HG02759 (cell line): Measurements from ENCODE around the gene DOLPP1.

ENCODE experiments used
- ATAC-seq: cut with Tn5 transposase; IDR thresholded peaks from one replicate; pipeline ENCODE4 v1.9.1; 2021; ENCODE audit warnings: mild to moderate bottlenecking, moderate library complexity; ENCODE audit not compliant: unreplicated experiment

Gene DOLPP1

DNA sequence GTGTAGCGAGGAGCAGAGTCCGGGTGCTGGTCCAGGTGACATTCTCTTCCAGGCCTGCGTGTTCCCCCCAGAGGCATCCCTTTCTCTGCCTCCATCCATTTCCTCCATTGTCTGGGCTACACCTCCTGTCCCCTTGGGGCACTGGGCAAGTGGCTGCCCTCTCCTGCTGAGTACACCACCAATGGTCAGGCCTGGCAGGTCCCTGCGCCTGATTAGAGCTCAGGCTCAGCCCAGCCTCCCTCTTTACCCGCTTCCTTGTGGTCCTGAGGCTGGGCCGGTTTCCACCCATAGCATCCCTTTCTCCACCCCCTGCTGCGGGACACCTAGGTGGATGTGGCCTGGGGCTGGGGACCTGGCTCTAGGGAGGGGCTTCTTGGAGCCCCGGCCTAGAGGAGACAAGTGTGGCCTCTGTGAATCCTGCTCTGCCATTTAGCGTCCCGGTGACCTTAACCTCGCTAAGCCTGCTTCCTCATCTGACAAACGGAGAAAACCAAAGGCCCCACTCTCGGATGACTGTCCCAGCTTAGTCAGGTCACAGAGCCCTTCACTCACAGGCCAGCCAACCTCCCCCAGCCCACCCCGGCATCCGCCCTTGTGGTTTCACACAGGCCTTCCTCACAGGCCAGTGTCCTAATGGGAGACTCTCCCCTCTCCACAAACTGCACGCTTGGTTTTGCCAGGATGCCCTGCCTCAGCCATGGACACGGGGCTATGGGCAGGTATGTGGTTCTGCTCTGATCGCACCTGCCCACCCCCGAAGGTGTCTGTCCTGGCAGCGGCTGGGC, 12.9 kb downstream of the DOLPP1 start:
- ATAC-seq, result no peak

DNA sequence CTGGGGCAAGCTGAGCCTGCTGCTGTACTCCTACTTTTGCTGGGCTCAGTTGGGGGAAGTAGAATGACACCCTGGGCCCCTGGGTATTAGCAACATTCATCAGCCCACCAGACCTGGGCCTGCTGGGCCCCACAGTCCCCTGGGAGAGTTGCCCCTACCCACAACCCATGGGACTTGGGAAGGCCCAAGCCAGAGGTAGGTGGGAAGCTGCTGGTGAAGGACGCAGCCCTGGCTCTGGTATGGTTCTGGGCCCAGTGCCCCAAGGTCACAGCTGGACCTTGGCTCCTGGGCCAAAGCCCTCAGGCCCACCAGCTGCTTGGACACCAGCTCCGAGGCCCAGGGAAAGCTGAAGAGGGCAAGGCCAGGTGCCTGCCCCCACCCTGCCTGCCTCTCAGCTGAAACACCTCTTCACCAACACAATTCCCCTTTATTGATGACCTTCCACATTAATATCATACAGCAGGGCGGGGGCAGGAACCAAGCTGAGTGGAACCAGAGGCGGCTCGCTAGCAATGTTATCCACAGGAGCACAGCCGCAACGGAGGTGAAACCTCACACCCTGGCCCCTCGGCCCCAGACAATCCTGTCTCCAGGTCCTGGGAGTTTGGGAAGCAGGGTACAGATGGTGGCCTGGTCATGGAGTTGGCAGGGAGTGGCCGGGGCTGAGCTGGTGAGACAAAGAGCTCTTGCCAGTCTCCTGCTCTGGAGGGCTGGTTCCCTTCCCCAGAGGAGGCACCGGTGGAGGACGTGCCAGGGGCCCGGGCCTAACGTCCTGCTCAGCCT, 13.7 kb downstream of the DOLPP1 start:
- ATAC-seq, result no peak

DNA sequence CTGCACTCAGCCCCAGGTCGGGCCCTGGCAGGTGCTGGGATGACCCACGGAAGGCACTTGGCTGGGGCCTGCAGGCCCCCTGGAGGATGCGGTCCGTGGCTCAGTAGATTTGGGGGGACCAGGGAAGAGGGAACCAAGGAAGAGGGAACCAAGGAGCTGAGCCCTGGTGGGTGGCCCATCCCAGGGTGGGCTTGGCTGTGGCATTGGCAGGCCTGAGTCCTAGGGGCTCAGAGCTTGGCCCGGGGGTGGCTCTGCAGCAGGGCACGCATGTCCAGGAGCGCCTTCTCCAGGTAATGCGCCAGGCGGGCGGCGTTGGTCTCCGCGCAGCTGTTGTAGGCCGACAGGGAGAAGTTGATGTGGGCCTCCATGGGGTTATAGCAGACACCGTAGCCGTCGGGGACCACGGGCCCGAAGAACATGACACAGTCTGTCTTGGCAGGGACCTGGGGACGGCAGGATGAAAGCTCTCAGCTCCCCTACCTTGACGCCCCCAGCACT, 14.3 kb downstream of the DOLPP1 start:
- ATAC-seq, result no peak

DNA sequence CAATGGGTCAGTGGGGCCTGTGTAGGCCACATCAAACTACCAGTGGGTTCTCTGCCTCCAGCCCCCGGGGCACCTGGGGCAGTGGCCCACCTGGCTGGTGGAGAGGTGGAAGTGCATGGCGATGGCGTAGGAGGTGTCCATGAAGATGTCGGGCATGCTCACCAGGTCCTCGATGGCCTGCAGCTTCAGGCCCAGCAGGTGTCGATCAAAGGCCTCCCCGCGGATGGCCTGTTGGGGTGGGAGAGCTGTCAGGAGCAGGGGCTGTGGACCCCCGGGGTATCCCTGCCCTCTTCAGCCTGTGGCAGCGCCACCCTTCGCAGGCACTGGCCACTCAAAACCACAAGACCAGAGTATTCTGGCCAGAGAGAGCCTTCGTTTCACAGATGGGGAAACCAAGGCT, 15.0 kb downstream of the DOLPP1 start:
- no peak for ATAC-seq

DNA sequence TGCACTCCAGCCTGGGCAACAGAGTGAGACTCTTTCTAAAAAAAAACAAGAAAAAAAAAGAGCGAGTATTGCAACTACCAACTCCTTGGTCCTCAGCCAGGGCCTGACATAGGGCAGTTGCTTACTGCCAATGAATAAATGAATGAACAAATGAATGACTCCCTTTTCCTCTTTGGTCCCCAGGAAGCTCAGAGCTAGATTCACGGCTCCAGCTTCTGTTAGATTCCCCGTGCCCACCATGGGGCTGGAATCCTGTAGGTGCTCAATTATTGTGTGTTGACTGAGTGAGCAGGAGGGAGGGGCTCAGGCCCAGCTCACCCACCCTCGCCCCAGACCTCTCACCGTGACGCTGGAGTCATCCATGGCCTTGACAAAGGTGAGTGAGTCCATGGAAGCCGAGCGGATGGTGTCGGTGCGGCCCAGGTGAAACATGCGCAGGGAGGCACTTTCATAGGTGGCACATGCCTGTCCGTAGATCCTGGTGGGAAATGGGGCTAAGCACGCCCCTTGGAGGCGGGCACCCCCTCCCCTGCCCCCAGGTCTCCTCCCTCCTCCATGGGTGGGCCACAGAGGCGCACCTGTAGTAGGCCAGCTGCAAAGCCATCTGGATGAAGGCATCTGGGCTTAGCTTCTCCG, 16.9 kb downstream of the DOLPP1 start:
- ATAC-seq, result no peak

DNA sequence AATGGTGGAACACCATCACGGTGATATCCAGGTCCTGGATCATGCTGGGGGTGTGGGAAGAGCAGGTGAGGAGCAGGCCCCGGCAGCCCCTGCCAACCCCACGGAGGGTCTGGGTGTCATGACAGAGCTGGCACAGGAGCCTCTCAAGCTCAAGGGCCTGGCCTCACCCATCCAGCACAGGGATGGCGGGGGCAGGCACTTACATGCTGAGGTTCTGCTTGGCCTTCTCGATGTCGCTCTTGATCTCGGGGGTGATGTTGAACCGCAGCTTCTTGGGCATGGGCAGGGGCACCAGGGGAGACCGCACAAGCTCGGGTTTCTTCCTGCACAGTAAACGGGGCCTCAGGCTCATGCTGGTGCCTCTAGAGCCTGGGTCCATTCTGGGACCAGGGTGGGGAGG, 17.4 kb downstream of the DOLPP1 start:
- no peak for ATAC-seq

DNA sequence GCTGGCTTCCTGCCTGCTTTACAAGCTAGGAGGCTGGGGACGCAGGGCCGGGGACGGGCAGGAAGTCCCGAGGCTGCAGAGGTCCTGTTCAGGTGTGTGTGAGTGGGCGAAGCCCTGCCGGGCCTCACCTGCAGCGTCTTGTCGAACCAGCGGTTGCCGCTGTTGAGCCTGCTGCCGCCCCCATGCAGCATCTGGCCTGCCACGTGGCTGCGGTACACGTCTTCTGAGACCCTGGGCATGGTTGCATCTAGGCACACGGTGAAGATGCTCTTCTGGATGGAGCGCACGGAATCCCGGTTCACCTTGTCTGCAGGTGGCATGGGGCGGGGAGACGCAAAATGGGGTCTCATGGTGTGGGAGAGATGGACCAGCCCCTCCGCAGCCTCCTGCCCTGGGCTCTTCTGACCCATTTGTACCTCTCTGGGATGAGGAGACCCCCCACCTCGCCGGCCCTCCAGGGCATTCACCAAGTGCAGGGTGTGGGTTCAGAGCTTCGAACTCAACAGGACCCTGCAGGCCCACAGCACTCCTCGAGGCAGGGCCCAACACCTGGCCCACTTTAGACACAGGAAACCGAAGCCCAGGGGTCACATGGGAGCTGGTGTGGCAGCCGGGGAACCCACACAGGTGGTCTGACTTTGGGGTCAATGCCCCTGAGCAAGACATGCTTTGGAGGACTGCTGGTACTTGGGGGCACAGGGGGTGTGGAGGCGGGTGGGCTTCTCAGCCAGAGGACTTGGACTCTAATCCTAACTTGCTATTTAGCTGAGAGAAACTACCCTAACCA, 19.7 kb downstream of the DOLPP1 start:
- ATAC-seq, result no peak

DNA sequence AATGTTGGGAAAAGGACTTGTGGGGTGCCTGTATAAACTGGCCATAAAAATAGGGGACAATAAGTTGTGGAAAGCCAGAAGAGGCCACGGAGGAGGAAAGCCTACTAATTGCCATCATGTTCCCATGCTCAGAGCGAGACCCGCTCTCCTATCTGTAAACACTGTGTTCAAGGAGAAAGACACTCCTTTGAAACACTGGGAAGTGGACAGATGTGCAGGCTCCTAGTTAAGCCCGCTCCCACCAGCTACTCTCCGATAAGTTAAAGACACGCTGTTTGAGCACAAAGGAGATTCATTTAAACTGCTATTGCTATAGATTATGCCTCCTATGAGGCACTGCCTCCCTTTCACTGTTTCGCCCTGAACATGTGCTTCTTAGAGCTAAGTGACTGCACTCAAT, 20.4 kb downstream of the DOLPP1 start:
- no peak for ATAC-seq

DNA sequence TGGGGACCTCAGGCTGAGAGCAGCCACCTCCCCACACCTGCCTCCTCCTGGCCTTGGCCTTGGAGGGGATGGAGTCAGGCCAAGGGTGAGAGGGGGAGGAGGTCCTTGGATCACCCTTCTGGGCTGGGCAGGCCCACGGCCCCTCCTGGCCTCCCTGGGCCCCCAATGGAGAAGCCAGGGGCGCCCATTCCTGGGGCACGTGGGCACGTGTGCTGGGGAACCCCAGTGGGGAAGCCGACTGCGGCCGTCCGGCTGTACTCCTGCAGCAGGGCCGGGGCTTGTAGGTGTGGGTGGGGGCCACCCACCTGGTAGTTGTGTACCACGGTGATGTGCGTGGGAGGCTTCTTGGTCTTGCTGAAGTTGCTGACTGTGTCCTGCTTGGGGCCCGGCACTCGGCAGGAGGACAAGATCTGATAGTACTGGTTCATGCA, 21.2 kb downstream of the DOLPP1 start:
- ATAC-seq, result no peak

DNA sequence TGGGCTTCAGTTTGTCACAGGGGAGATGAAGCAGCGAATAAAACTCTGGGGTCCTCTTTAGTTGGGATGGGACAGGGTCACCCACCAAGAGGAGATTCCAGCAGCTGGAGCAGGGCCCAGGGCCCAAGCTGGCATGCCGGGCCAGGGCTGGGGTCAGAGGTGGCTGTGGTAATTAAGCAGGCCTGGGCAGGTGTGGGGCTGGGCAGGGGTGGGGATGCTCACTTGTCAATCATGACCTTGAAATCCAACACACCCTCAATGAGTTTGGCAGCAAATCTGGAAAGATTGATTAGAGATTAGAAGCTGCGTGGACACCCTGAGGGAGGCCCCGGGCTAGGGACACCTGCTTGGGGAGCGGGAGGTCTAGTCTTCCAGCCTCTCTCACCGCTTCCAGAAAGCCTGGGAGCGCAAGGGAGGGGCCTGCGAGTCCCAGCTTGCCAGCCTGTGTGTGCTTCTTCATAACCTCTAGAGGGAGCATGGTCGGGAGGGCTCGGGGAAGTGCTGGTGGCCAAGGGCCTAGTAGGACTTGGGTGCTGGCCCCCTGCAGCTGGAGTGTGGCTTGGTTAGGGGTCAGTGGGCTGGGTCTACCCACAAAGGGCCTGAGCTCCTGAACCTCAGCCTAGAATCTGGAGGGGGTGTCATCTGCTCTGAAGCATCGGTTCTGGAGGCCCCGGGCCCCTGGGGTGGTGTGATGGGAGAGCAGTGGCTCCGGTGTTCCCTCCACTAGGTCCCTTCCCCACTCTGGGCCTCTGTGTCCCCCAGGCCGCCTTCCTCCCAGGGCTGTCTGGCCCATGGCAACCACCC, 22.1 kb downstream of the DOLPP1 start:
- no peak for ATAC-seq

DNA sequence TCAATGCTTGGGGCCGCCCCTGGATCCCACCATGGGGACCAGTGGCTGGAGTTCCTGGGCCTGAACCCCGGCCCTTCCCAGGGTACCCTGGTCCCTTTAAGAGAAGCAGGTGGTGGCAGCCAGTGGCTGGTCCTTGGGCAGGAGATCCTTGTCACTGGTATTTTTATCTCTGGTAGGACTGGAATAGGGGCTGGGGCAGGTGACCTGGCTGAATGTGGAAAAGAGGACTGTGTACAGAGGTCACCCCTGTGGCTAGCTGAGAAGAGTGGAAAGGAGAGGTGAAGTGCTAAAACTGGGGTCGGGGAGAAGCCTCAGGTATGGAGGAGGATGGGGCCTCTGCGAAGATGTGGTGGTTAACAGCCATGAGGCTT, 22.7 kb downstream of the DOLPP1 start:
- ATAC-seq, result no peak

DNA sequence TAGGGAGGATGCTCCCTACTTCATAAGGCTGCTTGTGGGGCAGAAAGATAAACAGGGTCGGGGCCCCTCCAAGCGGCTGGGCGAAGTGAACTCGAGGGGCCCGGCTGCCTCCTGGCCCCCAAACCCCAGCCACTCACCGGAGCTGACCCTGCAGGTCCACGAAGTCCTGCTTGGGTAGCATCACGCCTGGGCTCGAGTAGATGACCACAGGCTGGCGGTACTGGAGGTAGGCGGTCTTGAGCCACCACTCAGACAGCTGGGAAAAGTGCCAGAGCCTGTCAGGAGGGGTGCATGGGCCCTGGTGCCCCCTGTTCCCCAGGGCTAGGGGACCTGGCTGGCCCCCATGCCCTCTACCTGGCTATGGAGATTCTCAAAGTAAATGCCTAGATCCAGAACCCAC, 23.1 kb downstream of the DOLPP1 start:
- no peak for ATAC-seq

DNA sequence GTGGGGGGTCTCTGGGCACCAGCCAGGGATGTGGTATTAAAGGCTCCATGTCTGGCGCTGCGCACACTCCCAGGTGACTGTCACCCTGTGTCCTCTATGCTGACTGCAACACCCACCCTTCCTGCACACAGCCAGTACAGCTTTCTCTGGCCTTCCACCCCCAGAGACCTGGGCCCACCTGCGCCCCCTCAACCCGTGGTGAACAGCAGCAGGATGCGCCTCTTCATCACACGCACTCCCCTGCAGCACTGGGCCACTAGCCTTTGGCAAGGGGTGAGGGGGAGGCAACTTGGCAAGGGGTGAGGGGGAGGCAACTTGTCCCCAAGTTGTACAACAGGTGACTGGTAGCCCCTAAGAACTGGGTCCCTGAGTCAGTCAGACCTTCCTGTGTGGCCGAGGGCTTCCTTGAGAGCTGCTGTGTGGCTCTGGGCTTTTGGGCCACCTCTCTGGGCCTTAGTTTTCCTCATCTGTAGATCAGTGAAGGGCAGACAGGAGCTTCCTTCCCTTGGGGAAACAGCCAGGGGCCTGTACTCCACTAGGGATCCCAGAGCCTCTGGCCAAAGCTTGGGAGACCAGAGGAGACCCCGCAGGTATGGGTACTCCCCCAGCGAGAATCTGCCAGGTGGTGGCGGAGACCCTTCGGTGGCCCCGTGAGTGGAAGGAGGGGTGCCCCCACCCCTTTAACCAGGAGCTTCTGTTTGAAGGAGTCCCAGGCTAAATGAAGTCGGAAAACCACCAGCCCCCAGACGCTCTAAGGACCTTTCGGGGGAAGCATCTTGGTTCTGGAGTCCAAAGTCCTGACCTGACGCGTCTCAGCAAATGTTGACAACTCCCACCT, 25.2 kb downstream of the DOLPP1 start:
- ATAC-seq, result no peak

DNA sequence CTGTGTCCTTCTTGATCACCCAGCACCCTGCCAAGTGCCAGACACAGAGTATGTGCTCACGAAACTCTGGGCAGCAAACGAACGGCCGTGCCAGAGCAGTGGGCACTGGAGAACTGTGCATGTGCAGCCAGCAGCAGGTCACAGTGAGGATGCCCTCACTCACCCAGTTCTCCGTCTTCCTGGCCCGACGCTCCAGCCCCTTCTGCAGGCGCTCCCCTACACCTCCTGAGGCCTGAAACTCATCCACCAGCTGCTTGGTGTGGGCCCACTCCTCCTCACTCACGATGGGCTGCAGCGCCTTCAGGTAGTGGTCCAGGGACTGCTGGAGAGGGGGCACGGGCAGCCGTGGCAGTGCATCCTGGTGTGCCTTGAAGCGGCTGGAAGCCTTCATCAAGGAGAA, 26.7 kb downstream of the DOLPP1 start:
- no peak for ATAC-seq

DNA sequence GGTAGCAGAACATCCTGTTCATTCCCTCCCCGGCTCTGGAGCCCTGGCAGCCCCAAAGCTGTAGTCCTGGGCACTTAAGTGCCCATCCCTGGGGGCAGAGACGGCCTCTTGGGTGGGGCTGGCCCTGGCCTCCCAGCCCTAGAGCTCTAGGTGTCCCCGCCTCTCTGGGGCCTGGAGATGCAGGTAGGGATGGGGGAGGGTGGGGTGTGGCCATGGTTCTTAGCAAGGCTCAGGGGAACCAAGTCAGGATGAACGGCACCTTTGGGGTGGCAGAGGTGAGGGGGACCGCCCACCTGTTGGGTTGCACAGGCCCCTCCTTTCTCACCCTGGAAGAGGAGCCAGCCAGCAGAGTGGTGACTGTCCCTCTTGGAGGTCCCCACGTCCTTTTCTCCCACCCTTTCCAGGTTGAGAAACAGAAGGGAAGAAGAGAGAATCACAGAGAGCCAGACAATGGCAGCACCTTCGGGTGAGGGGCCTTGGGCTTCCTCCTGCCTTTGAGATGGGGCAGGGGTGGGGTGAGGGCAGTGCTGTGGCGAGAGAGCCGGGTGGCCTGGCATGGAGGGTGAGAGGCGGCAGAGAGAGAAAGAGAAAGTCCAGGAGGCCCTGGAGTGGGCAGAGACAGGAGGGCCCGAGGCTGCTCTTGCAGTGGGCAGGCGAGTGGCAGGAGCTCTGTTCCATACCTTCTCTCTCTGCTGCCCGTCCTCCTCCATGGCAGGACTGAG, 27.3 kb downstream of the DOLPP1 start:
- ATAC-seq, result no peak

DNA sequence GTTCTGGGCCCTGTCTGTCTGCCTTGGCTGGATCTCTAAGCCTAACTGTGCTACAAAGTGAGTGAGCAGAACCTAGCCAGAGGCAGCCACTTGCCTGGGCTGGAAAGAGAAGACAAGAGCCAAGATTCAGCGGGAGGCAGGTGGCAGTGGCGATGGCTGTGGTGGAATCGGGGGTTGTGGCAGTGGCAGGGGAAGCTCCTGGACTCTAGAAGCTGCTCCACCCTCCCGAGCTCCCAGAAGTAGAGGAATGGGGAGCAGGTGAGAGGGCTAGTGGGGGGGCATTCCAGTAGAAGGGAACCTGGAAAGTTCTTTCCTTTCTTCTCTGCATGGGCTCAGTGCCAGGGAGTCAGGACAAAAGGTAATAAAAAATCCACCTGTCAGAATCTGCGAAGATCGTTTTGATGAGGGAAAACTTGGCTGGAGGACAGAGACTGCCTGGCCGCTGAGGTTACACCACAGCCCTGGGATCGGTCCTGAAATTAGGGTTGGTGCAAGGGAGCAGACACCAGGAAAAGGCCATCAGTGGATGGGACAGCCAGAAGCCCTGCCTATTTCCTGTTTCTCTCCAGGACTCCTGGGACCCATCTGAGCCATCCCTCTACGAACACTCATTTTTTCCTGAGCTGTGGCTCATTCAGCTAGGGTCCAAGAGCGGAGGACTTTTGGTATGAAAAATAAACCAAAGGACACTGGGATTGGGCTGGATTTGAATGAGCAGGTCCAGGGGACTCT, 28.1 kb downstream of the DOLPP1 start:
- no peak for ATAC-seq

DNA sequence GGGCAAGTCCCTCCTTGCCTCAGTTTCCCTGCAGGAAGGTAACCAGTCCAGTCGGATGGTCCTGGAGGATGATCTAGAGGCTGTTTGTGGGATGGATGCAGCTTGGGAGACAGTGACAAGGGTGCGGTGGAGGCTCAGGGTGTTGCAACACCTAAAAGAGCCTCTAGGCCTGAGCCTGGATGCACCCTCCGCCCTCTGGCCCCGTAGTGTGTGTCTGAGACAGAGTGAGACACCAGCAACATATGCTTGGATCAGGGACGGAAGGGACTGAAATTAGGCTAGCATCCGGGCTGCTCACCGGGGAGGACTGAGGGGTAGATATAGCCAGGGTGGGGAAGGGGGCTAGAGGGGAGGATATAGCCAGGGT, 28.6 kb downstream of the DOLPP1 start:
- no peak for ATAC-seq
